K562 (cell line): ENCODE data around the gene DLK2. TPM values are rescaled to one million over a fixed set of nuclear protein-coding genes. Genes with fewer than 3 reads are reported as not detected.
A peak's percentile ranks its signal among the peaks of the same experiment; 100 is the strongest.

Experiments used
- ELF2 ChIP-seq: fragments of 250-450 bp; sonication (Bioruptor Pico); IDR thresholded peaks from 2 replicates; pipeline ENCODE4 v1.5.0; 2021; ENCODE audit warnings: mild to moderate bottlenecking
- FOXA3 ChIP-seq, 2 experiments: fragments of 450-650 bp in 1 of 2; sonication (generic) in 1 of 2; formaldehyde crosslinking; IDR thresholded peaks in 1 of 2; conservative IDR thresholded peaks in 1 of 2; 2 replicates each; pipeline versions ENCODE4 v1.4.0 to v1.8.0; 2020 to 2022; ENCODE audit warnings: mild to moderate bottlenecking in 2 of 2, missing genetic modification reagents in 1 of 2
- GTF2B ChIP-seq: IDR thresholded peaks from 2 replicates; pipeline ENCODE4 v1.6.1; 2011; ENCODE audit not compliant: insufficient read length; ENCODE audit errors: extremely low read depth
- HDAC2 ChIP-seq: fragments of 450-650 bp; IDR thresholded peaks from 2 replicates; pipeline ENCODE4 v1.6.1; 2016; ENCODE audit warnings: mild to moderate bottlenecking
- HNRNPL ChIP-seq: fragments of 200-400 bp; formaldehyde crosslinking; IDR thresholded peaks from 2 replicates; pipeline ENCODE4 v1.6.1; 2017; ENCODE audit warnings: low read depth, mild to moderate bottlenecking, low read length
- JUNB ChIP-seq: fragments of 450-650 bp; formaldehyde crosslinking; conservative IDR thresholded peaks from 2 replicates; pipeline ENCODE4 v1.4.0; 2020; ENCODE audit warnings: mild to moderate bottlenecking
- KDM5B ChIP-seq: fragments of 200-600 bp; sonication (generic); IDR thresholded peaks from 2 replicates; pipeline ENCODE4 v1.6.1; 2012; ENCODE audit warnings: low read depth, mild to moderate bottlenecking, moderate library complexity, low read length, control low read depth, inconsistent platforms; ENCODE audit not compliant: insufficient replicate concordance
- MED1 ChIP-seq: sonication (generic); formaldehyde crosslinking; IDR thresholded peaks from 2 replicates; pipeline ENCODE4 v1.8.1; 2023; ENCODE audit warnings: missing genetic modification reagents, borderline replicate concordance
- NCOA4 ChIP-seq: fragments of 450-650 bp; IDR thresholded peaks from 2 replicates; pipeline ENCODE4 v1.6.1; 2018; ENCODE audit warnings: mild to moderate bottlenecking; ENCODE audit not compliant: partially characterized antibody
- NFIC ChIP-seq: fragments of 450-650 bp; IDR thresholded peaks from 2 replicates; pipeline ENCODE4 v1.6.1; 2017; ENCODE audit warnings: mild to moderate bottlenecking, inconsistent platforms
- POLR2B ChIP-seq: fragments of 450-650 bp; IDR thresholded peaks from 2 replicates; pipeline ENCODE4 v1.6.1; 2018; ENCODE audit warnings: low read depth; ENCODE audit not compliant: partially characterized antibody
- RAD21 ChIP-seq, 2 experiments: fragments of 250-450 bp in 1 of 2; fragments of 450-650 bp in 1 of 2; sonication (Bioruptor Pico) in 1 of 2; formaldehyde crosslinking in 1 of 2; IDR thresholded peaks in 1 of 2; conservative IDR thresholded peaks in 1 of 2; 2 replicates each; pipeline versions ENCODE4 v1.4.0 to v1.8.0; 2020 to 2022; ENCODE audit warnings: mild to moderate bottlenecking in 2 of 2, moderate library complexity in 1 of 2
- RNF219 ChIP-seq: fragments of 250-450 bp; sonication (Bioruptor Pico); IDR thresholded peaks from 2 replicates; pipeline ENCODE4 v1.5.0; 2022; ENCODE audit warnings: mild to moderate bottlenecking
- TARDBP ChIP-seq: fragments of 450-650 bp; IDR thresholded peaks from 2 replicates; pipeline ENCODE4 v1.6.1; 2016
- TSHZ1 ChIP-seq: fragments of 250-450 bp; sonication (Bioruptor Pico); IDR thresholded peaks from 2 replicates; pipeline ENCODE4 v1.4.0; 2020; ENCODE audit warnings: mild to moderate bottlenecking, moderate library complexity
- XRCC4 ChIP-seq: IDR thresholded peaks from one replicate; pipeline ENCODE4 v1.6.1; 2011; ENCODE audit not compliant: insufficient read depth, insufficient read length; ENCODE audit errors: extremely low read depth
- ZKSCAN1 ChIP-seq: fragments of 150-350 bp; IDR thresholded peaks from 2 replicates; pipeline ENCODE4 v1.6.1; 2016; ENCODE audit warnings: low read depth, low read length
- ZNF217 ChIP-seq: sonication (generic); formaldehyde crosslinking; IDR thresholded peaks from 2 replicates; pipeline ENCODE4 v1.8.0; 2022; ENCODE audit warnings: mild to moderate bottlenecking, missing genetic modification reagents
- ZNF766 ChIP-seq: fragments of 200-800 bp; sonication (Bioruptor generic); conservative IDR thresholded peaks from 2 replicates; pipeline ENCODE4 v1.6.1; 2016; ENCODE audit warnings: missing genetic modification characterization, missing compliant biosample characterization
- polyA plus RNA-seq, 8 experiments: library from polyadenylated mRNA; depleted of rRNA in 4 of 8; stranded (reverse) in 5 of 8; unstranded in 3 of 8; fragments of >200 nt; fragmentation: Nextera tagmentation in 2 of 8; fragmentation: Illumina TruSeq in 1 of 8; extraction: Ambion mirVana in 2 of 8; extraction: Trizol in 1 of 8; gene quantifications; 2 replicates each; pipeline versions ENCODE4 v1.2.1 to v1.2.3, GENCODE V29; 2011 to 2014; ENCODE audit warnings: inconsistent platforms in 1 of 8, missing spikeins in 1 of 8
- total RNA-seq, 7 experiments: library from RNA; depleted of rRNA in 6 of 7; stranded (reverse); fragments of >200 nt in 6 of 7; fragmentation: Illumina TruSeq in 2 of 7; extraction: Trizol in 2 of 7; gene quantifications; 2 replicates each; pipeline versions ENCODE4 v1.2.1 to v1.2.3, GENCODE V29; 2011 to 2021; ENCODE audit warnings: low replicate concordance in 1 of 7
- TF ChIP-seq, protein P1 (sequence below), 2 experiments: IDR thresholded peaks; 2 replicates each; pipeline ENCODE4 v1.6.1; 2011; ENCODE audit warnings: borderline replicate concordance in 1 of 2, control low read depth in 1 of 2, low read depth in 1 of 2, low read length in 1 of 2, mild to moderate bottlenecking in 1 of 2, mixed read lengths in 1 of 2, moderate library complexity in 1 of 2; ENCODE audit not compliant: insufficient read depth in 1 of 2, insufficient read length in 1 of 2, poor library complexity in 1 of 2, severe bottlenecking in 1 of 2; ENCODE audit errors: extremely low read depth in 1 of 2

Gene DLK2
- total and polyA plus RNA-seq, 9 of the 15 experiments (the other 6 are each of a cell fraction or from before 2014, with no cell fraction given), result 0.11 to 0.53 (median 0.29) TPM; not detected in 3

DNA sequence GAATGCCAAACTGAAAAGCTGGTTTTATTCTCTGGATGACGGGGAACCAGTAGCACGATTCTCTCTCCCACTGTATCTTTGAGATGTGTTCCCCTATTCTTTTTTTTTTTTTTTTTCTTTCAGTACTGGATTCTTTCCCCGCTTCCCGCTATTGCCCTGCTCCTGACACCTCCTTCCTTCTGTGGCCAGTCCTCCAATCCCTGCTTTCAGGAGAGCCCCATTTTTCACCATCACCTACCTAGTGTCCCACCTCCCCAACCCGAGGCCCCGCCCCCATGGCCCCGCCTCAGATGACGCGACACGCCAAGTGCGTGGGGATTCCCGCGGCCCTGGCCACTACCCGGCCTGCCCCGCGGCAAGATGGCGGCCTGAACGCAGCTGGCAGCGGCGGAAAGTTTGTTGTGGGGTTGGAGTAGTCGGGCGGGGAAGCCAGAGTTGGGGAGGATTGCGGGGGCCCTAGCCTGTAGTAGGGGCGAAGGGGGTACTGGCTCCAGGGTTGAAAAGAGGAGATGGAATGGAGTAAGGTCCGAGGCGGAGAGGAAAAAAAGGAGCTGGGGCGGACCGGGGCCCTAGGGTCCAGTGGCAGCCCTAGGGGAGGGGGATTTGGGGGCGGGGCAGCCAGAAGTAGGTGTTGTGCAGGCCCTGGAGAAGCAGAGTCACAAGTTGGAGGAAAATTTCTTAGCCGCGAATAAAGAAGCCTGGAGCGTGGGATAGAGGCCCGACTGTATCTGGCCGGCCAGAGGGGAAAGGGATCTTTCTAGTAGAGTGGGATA is 22.1 kb upstream of the DLK2 start, which contains the start of gene TJAP1 (continued):
- TF ChIP-seq HDAC2 (0 out of 2 replicates have a peak, but pooled peaks have one; percentile 18), TARDBP (no peak), NCOA4 (no peak), ZNF766 (CRISPR knock-in tag) (peak; percentile 73; the same call in 1 of the 2 replicates), RAD21 (CRISPR knock-in tag; conservative IDR thresholded peaks at IDR 0.05 in 1 of 2, IDR thresholded peaks at IDR 0.05 in 1 of 2) (no peak), NFIC (peak; percentile 68), MED1 (CRISPR knock-in tag) (no peak), TSHZ1 (CRISPR knock-in tag) (no peak), JUNB (CRISPR knock-in tag) (no peak), HNRNPL (no peak), ZKSCAN1 (0 out of 2 replicates have a peak, but pooled peaks have one; percentile 15), POLR2B (peak; percentile 94), ZNF217 (CRISPR knock-in tag) (no peak), GTF2B (no peak), FOXA3 (CRISPR knock-in tag; conservative IDR thresholded peaks at IDR 0.05 in 1 of 2, IDR thresholded peaks at IDR 0.05 in 1 of 2) (no peak), RNF219 (CRISPR knock-in tag) (no peak), KDM5B (peak; percentile 98), ELF2 (no peak), XRCC4 (no peak)
- TF ChIP-seq, protein P1, sequence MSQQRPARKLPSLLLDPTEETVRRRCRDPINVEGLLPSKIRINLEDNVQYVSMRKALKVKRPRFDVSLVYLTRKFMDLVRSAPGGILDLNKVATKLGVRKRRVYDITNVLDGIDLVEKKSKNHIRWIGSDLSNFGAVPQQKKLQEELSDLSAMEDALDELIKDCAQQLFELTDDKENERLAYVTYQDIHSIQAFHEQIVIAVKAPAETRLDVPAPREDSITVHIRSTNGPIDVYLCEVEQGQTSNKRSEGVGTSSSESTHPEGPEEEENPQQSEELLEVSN (IDR thresholded peaks at IDR 0.05; ENCODE audit: borderline replicate concordance in 1 of 2, extremely low read depth in 1 of 2, insufficient read depth in 1 of 2, insufficient read length in 1 of 2, low read depth in 1 of 2, low read length in 1 of 2, poor library complexity in 1 of 2, severe bottlenecking in 1 of 2), result peak; percentile 44 to 79
